HG03432 (cell line): Measurements from ENCODE around the gene BGN.

Experiments
- ATAC-seq: cut with Tn5 transposase; IDR thresholded peaks from one replicate; pipeline ENCODE4 v1.9.1; 2021; ENCODE audit warnings: mild to moderate bottlenecking, moderate library complexity; ENCODE audit not compliant: unreplicated experiment

BGN gene

DNA sequence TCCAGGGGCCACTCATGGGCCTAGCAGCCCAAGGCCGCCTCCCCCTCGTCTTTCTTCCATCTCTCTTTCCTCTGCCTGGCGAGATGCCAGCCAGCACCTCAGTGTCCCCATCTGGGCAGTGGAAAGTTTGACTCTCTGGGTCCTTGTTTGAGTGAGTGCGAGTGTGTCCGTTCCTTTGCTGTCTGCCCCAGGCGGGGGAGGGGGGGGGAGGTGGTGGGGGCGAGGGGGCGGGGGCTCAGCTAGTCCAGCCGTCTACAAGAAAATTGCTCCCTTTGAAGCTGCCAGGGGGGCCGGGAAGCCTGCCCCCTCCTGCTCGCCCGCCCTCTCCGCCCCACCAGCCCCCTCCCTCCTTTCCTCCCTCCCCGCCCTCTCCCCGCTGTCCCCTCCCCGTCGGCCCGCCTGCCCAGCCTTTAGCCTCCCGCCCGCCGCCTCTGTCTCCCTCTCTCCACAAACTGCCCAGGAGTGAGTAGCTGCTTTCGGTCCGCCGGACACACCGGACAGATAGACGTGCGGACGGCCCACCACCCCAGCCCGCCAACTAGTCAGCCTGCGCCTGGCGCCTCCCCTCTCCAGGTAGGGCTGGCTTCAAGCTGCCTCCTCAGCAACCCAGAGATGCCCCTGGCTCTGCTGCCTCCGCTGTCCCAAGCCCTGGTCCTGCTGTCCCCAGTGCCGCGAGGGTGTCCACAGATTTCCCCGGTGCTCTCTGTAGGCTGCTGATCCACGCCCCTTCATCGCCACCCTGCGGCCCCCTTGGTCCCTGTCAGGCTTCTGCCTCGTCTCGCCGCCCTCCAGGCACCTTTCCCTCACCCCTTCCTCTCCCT lies at the start of gene BGN:
BGN (plus strand) TSS at position 440 of the 821 bp plus-strand sequence. CDS start 9,652 bp downstream, outside the sequence.
- no peak for ATAC-seq

DNA sequence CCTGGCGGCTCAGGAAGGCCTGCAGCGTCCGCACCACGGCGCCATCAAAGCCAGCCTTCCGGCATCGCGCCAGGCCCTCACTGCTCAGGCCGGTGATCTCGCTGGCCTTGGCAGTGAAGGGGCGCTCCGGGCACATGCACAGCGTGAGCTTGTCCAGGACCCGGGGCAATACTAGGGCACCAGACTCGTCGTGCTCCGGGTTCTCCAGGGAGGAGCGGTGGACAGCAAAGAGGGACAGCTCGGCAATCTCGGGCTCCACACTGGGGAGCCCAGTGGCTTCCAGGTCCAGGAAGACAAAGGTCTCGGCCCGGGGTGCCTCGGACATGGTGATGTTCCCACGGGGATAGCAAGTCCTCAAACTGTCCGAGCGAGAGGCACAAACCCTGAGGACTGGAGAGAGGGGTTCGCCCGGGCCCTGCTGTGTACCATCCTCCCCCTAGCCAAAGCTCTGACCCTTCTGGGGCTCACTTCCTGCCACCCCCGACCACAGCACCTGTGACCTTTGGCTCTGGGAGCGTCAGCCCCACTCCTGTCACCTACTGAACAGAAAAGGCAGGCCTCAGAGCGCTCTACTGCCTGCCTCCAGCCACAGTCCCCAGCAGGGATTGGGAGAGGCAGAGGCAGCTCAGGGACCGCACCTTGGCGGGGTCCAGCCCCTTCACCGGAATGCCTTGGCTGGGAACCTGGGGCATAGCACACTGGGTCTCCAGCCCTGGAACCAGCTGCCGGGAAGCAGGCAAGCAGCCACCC lies 49.5 kb upstream of the BGN start:
- ATAC-seq = no peak

DNA sequence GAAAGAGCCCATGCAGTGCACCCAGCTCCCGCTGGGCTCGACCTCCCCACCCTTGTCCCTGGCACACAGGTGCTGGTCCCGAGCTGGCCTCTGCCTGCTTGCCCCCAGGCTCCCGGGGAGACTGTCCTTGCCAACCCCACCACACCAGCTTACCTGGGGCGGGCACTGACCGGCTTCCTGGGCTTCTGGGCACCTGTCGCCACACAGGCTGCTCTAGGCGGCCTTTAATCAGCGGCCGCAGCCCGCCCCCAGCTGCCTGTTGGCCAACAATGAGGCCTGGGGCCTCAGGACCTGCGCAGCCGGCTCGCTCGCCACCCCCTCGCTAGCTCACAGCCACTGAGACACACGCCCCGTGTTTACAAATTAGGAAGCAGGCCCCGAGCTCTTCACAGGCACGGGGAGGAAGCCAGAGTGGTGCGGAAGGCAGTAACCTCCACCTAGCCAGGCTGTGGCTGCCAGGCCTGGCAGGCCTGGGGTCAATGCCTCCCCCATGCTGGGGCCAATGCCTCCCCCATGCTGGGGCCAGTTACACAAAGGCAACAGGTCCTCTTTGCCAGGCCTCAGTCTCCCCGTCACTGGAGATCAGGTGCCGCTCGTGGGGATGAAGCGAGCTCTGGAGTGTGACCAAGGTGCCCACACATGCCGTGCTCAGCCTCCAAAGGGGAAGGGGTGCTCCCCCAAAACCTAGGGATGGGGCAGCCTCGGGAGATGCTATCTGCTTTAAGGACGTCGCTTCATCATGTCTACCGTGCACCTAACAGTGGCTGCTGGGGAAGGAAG lies 48.7 kb upstream of the BGN start, which contains the start of gene TREX2:
TREX2 (minus strand) TSS at position 201 of the 780 bp plus-strand sequence. CDS start 626 bp downstream, outside the sequence.
- ATAC-seq = no peak

DNA sequence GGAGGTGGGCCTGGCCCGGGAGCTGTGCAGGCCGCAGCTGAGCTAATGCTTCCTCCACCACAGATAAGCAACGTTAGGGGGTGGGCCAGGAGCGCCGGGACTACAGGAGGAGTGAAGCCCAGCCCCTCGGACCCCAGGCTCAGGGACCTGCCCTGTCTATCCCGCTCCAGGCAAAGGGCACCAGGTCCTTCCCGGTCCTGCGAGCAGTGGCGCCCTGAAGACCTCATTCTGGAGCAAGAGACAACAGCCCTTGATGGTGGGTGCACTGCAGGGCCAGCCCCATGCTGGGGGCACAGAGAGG lies 48.2 kb upstream of the BGN start:
- no peak for ATAC-seq

DNA sequence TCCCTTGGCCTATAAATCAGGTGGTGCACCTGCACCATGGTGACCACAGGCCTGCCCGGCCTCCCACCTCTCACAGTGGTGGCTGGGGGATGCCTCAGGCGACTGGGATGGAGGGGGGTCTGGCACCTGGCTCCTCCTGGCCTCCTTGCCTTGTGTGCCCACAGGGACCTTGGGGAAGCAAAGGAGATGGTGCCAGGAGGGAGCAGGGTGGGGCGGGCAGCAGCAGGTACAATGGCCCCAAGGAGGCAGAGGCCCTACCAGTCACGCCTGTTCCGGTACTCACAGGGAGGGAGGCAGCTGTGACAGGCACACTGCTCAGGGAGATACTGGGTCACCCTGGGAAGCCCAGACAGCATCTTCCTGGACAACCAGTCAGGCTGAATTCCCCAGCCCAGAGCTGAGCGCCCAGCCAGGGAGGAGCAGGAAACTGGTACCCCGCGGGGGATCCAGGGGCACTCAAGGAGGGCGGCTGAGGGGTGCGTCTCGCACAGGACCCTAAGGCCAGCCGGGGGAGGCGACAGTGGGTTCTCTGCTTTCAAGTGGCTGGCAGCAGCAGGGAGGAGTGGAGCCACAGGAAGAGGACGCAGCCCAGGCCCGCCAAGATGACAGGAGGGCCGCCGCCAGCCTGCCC lies 47.7 kb upstream of the BGN start:
- ATAC-seq = no peak

DNA sequence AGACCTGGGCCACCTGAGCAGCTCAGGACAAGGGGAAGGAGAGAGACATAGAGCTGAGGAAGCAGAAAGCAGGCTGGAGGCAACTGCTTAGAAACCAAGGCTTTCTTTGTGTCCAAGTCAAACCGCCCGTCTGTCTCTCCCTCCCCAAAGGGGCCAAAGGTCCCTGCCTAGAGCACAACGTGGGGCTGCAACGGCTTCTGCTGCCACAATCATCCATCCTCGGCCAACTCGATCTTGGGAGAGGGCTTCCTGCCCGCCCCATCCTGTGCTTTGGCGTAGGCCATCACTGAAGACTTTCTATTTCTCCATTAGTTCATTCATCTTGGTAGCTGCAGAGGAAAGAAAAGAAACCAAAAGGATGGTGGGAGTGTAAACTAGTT lies 47.2 kb upstream of the BGN start:
- ATAC-seq = no peak

DNA sequence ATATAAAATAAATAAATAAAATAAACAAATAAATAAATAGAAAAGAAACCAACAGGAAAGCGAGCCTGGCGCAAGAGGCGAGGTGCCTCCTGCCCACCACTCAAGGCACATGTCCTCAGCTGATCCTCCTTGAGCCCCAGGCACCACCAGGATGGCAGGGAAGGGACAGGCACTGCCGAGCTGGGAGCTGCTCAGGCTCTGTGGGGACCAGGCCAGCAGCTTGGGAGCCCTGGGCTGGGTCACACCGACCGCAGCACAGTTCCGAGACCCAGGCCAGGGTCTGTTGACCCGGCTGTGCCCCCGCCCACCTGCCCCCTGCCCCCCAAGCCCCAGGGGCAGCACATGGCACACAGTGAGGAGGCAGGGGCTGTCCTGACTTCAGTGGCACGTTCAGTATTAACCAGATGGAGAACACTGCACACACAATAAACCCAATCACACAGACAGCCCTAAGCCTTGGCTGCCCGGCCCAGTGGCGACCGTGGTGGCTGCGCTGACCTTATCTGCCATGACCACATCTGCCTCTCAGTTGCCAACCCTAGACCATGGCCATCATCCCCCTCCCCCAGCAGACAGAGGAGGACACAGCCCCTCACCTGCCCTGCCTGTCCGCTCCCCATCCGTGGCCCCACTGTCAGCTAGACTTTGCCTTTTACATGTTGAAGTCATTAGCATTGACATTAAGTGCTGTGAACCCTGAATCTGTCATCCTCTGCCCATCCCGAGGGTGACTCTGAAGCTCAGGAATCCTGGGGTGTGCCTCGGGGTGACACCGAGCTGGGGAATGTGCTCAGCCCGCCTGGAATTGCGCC lies 46.0 kb upstream of the BGN start:
- no peak for ATAC-seq

DNA sequence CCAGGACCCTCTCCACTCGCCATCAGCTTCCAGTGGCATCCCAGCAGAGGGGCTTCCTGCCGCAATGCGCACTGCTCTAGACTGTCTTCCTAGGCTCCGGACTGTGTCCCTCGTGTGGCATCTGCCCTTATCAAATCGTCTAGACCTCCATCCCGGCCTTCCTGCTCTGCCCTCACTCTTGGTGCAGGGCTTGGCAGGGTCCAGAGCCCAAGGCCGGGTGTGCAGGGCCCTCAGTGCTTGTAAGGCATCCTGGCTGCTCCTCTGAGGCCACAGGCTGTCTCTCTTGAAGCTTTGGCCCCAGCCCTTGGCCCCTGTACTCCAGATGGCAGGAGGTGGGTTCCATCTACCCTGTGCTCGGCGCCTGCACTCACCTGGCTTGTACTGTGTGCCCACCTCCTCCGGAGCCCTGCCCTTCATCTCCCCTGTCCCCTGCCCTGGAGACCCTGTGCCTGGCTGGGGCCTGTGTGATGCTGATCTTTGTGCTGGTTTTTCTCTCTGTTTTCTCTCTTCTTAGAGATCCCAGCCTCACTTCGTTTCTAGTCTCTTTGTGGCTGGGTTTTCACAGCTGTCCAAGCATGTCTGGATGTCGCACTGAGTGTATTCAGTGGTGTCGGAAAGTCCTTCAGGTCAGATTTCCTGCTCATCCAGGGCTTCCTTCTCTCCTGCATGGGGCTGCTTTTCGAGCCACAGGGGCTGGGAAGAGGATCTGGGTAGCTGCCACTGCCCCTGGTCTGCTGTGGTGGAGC lies 45.2 kb upstream of the BGN start:
- ATAC-seq = no peak

DNA sequence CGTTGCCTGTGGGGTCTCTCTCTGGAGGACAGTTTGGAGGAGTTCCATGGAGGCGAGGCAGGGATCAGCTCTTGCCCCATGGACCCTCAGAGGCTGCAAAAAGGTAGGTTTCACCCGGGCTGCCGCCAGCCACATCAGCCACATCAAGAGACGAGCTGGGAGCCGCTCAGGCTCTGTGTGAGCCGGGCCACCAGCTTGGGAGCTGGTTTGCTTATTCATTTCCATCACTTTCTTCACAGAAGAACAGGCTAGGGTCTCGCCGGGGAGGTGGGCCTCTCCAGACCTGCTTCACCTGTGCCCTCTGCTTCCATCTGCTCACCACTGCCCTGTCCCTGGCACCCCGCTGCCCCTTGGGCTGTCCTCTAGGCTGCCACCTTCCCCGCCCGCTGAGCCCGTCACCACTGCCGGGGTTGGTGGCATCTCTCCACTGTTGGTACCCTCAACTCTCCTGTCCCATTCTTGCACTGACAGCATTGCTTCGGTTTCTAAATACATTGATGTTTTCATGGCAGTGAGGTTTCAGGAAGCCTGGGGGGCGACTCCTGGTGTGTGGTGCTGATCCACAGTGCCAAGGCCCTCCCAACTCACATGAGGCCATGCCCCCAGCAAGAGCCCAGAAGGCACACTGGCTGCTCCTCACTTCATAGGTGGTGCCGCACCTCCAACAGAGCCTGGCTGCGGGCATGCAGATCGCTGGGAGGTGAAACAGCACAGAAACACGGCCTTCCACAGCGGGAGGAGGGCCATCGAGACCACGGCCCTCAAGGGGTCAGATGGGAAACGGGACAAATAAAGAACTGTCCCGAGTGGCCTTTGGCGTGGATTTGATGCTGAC lies 44.4 kb upstream of the BGN start:
- ATAC-seq = no peak

DNA sequence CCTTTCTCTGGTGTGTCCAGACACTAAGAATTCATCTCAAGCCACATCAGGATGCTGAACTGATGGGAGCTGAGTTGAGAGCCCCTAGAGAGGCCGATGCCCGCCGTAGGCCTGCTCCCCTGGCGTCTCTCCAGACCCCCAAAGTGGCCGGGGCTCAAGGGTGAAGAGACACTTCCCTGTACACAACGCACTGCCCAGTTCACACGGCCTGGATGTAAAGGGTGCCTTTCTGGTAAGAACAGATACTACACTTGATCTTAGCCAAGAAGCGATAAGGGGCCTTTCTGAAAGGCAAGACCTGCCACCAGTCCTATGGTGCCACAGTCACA lies 43.9 kb upstream of the BGN start:
- ATAC-seq = no peak

DNA sequence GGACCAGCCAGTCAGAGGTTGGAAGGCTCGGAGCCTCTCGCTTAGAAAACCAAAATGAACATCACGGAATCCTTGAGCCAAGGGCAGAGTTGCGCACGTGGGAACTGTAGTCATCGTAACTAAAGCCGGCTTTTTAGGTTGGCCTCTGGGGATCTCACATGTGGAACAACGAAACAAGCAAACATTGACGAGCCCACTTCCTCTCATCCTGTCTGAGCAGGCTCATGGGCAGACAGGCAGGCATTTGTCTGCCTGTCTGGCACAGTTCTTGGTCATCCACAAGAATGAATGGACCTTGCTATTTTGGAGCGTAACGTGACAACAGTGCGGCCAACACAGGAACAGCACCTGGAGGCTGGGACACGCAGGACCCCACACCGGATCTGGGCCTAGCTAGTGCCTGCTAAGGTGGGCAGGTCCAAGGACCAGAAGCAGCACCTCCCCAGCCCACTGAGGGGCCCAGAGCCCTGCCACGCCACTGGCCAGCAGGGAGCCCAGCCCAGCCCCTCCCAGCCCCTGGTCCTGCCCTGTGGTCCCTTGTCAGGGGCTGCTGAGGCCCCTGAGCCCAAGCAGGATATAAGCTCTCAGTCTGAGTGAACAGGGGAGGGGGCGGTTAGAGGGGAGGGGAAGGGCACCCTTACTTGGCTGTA lies 39.8 kb upstream of the BGN start:
- no peak for ATAC-seq

DNA sequence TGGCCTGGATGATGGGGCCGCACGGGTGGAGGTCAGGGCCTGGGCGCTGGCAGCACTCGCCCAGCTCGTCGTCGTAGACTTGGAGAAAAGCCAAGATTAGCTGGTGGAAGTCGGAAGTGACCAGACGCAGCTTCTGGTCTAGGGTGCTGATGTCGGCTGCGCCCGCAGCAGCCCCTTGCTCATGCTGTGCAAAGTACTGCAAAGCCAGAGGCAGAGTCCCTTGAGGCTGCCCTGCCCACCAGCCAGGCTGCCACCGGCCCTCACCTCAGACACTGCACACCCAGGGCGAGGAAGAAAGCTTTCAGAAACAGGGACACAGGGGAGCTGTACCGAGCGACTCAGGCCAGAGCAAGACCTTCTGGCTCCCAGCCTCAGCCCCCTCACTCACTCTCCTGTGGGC lies 39.2 kb upstream of the BGN start:
- no peak for ATAC-seq

DNA sequence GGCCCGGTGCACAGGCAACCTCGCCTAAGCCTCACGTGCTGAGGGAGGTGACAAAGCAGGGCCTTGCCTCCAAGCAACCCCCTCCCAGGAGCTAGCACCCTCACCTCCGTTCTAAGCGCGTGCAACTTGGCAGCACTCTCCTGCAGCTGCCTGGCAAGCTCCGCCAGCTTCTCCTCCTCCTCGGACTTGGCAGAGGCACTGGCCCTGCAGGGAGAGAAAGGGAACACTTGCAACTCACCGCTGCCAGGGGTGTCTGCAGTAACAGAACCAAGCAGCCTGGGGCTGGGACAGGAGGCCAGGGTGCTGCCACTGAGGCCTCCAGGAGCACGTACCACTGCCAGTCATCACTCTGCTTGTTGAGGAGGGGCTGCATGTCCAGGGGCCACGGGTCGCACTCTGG lies 38.6 kb upstream of the BGN start:
- ATAC-seq = no peak

DNA sequence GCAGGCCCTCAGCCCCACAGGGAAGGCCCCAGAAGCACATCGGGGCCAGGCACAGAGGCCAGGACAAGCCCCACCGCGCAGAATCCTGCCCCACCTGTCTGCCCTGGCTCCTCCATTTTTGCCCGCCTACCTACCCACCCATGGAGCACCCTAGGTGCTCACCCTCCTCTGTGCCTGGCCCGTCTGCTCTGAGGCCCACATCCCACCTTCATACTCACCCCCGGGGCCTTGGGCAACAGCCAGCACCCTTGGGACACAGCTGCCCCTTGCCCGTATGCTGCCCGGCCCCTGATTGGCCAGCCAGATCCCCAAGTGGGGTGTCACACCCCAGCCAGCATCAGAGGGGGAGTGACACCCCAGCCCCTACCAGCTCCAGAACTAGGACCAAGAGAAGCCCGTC lies 38.1 kb upstream of the BGN start:
- ATAC-seq = no peak

DNA sequence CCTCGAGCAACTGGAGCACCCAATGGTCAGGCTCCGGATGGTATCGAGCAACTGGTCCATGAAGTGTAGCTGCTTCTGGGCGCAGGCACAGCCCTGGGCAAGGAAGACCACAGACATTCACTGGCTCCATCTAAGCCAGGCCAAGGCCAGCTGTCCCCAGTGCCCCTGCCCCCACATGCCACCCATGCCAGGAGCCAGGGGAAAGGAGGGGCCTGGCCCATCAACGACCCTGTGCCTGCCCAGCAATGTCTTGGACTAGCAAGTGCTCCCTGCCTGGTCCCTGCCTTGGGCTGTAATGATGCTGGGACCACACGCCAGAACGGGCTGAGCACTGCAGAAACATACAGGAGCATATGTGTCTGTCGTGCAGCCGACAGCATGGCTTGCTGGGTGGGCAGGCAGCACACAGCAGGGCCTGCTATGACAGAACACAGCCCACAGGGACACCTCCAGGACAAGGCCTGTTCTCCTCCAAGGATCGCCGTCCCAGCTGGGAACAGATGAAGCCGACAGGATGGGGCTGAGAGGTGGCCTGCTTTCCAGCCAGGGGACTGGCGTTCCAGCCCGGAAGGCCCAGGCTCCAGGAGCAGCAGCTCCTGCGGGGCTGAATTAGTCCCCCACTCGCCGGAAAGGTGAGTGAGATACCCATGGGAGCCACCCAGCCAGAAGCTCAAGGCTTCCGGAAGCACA lies 37.5 kb upstream of the BGN start:
- ATAC-seq = no peak

DNA sequence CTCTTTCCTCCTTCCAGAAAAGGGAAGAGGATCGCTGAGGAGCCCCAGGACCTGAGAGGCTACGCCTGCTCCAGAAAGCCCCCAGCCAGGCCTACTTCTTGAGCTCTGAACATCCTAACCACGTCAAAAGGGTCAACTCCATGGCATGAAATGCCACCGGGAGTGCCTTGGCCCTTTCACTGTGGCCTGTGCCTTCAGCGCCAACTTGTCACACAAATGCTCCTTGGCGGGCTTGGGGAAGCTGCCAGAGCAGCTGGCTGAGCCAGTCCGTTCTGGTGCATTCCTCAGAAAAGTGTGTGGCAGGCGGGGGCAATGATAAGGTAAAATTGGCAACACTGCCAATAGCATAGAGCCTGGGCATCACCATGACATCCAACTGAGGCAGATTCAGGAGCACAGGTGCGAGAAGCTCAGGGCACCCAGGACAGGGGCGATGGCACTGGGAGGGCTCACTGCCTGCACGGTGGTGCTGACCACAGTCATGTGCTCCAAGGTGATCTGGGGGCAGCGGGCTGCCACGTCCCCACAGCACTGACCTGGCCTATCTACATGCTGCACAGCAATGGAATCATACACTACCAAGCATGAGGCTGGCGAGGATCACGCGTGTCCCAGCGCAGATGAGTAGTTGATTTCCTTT lies 36.8 kb upstream of the BGN start:
- ATAC-seq = no peak

DNA sequence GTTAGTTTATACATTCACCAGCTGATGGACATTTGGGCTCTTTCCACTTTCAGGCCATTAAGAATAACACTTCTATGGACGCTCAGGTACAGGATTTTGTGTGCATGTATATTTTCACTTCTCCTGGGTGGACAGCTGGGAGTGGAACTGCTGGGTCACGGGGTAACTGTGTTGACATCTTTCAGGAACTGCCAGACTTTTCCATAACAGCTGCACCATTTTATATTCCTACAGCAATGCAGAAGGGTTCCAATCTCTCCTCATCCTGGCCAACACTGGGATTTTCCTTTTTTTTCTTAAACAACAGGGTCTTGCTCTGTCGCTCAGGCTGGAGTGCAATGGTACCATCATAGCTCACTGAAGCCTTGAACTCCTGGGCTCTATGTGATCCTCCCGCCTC lies 36.3 kb upstream of the BGN start:
- no peak for ATAC-seq
